A549 (cell line): Measurements from ENCODE around the gene PRDM2. TPM values are rescaled to one million over a fixed set of nuclear protein-coding genes. Genes with fewer than 3 reads are reported as not detected.

ENCODE experiments used
- ATAC-seq, 2 experiments: fragments of 200-7000 bp in 1 of 2; fragments of >200 bp in 1 of 2; cut with Nextera tagmentation in 1 of 2; cut with Tn5 transposase in 1 of 2; 3 replicates each; pipeline versions ENCODE4 v1.8.0 to v1.9.1; 2018 to 2020; ENCODE audit warnings: mild to moderate bottlenecking in 1 of 2, moderate library complexity in 1 of 2
- CTCF ChIA-PET: fragments of 300-600 bp; sonication (Branson Sonifier 250); formaldehyde crosslinking; extraction: SDS; loops from one replicate; lab custom pipeline; 2021; ENCODE audit warnings: antibody characterized with exemption, inconsistent platforms; lab: Yijun Ruan, JAX
- POLR2A ChIA-PET: fragments of 350-600 bp; formaldehyde crosslinking; extraction: SDS; loops from one replicate; lab custom pipeline; 2021; ENCODE audit warnings: antibody characterized with exemption, inconsistent platforms; lab: Yijun Ruan, JAX
- DNase-seq, 2 experiments: peaks; one replicate each; pipeline versions ENCODE4 v3.0.0 to v3.0.0-alpha.2; 2011 to 2016; ENCODE audit warnings: low read depth in 1 of 2, low spot score in 1 of 2
- FAIRE-seq: peaks from 2 replicates; lab custom pipeline; 2011; peaks lifted over from hg19 to GRCh38; lab: Jason Lieb, UNC
- H3K27ac ChIP-seq, 2 experiments: fragments of >200 bp; sonication (Bioruptor Twin); formaldehyde crosslinking; 3 replicates each; pipeline ENCODE4 v1.5.1; 2016 to 2017
- H3K4me1 ChIP-seq: fragments of >200 bp; sonication (Bioruptor Twin); formaldehyde crosslinking; 3 replicates; pipeline ENCODE4 v1.6.1; 2016
- H3K4me2 ChIP-seq: fragments of >200 bp; sonication (Bioruptor Twin); formaldehyde crosslinking; 3 replicates; pipeline ENCODE4 v1.6.1; 2016
- H3K4me3 ChIP-seq: fragments of >200 bp; sonication (Bioruptor Twin); formaldehyde crosslinking; 3 replicates; pipeline ENCODE4 v1.5.1; 2016
- H3K9me3 ChIP-seq: fragments of >200 bp; sonication (Bioruptor Twin); formaldehyde crosslinking; 3 replicates; pipeline ENCODE4 v1.6.1; 2016
- BCL3 ChIP-seq: fragments of >200 bp; sonication (Bioruptor Twin); formaldehyde crosslinking; IDR thresholded peaks from 3 replicates; pipeline ENCODE4 v1.6.1; 2016
- BHLHE40 ChIP-seq: IDR thresholded peaks from 2 replicates; pipeline ENCODE4 v1.6.1; 2012; ENCODE audit warnings: low read depth, low read length, inconsistent platforms
- CBX8 ChIP-seq: fragments of 200-600 bp; sonication (generic); IDR thresholded peaks from 2 replicates; pipeline ENCODE4 v1.6.1; 2016
- CEBPB ChIP-seq, 2 experiments: fragments of >200 bp in 1 of 2; sonication (Bioruptor Twin) in 1 of 2; formaldehyde crosslinking in 1 of 2; IDR thresholded peaks; 2 replicates each; pipeline ENCODE4 v1.6.1; 2012 to 2016
- ELK1 ChIP-seq: fragments of 150-350 bp; IDR thresholded peaks from 2 replicates; pipeline ENCODE4 v1.6.1; 2014; ENCODE audit warnings: low read depth, mild to moderate bottlenecking, low read length
- EP300 ChIP-seq, 2 experiments: fragments of >200 bp; sonication (Bioruptor Twin); formaldehyde crosslinking; IDR thresholded peaks; 2 replicates in 1 of 2; 3 replicates in 1 of 2; pipeline ENCODE4 v1.6.1; 2016 to 2017
- FOXS1 ChIP-seq: fragments of 250-450 bp; sonication (Bioruptor Pico); IDR thresholded peaks from 2 replicates; pipeline ENCODE4 v1.5.0; 2020; ENCODE audit warnings: mild to moderate bottlenecking, moderate library complexity
- HOXA7 ChIP-seq: fragments of 250-450 bp; sonication (Bioruptor Pico); IDR thresholded peaks from 2 replicates; pipeline ENCODE4 v1.5.0; 2020; ENCODE audit warnings: mild to moderate bottlenecking, moderate library complexity
- HOXB13 ChIP-seq: fragments of 250-450 bp; sonication (Bioruptor Pico); IDR thresholded peaks from 2 replicates; pipeline ENCODE4 v1.5.0; 2020; ENCODE audit warnings: low read depth, mild to moderate bottlenecking, moderate library complexity
- KDM1A ChIP-seq: fragments of 200-600 bp; sonication (generic); IDR thresholded peaks from 2 replicates; pipeline ENCODE4 v1.6.1; 2016; ENCODE audit warnings: low read depth, mild to moderate bottlenecking
- MAFK ChIP-seq: fragments of 450-650 bp; IDR thresholded peaks from 2 replicates; pipeline ENCODE4 v1.6.1; 2014; ENCODE audit not compliant: partially characterized antibody
- NR3C1 ChIP-seq: fragments of >200 bp; sonication (Bioruptor Twin); formaldehyde crosslinking; IDR thresholded peaks from 3 replicates; pipeline ENCODE4 v1.6.1; 2017
- RCOR1 ChIP-seq: fragments of 150-350 bp; IDR thresholded peaks from 2 replicates; pipeline ENCODE4 v1.6.1; 2014; ENCODE audit warnings: antibody characterized with exemption, low read length, low read depth
- REST ChIP-seq: fragments of 200-600 bp; sonication (generic); IDR thresholded peaks from 2 replicates; pipeline ENCODE4 v1.6.1; 2016; ENCODE audit warnings: antibody characterized with exemption, mild to moderate bottlenecking, moderate library complexity
- SREBF2 ChIP-seq: fragments of 450-650 bp; IDR thresholded peaks from 2 replicates; pipeline ENCODE4 v1.6.1; 2014; ENCODE audit warnings: mild to moderate bottlenecking, moderate library complexity
- TP53 ChIP-seq: fragments of 250-450 bp; sonication (Bioruptor Pico); IDR thresholded peaks from 2 replicates; pipeline ENCODE4 v1.5.0; 2021; ENCODE audit warnings: mild to moderate bottlenecking, moderate library complexity
- USF2 ChIP-seq: fragments of 450-650 bp; IDR thresholded peaks from 2 replicates; pipeline ENCODE4 v1.6.1; 2014; ENCODE audit warnings: antibody characterized with exemption
- ZNF302 ChIP-seq: fragments of 250-450 bp; sonication (Bioruptor Pico); IDR thresholded peaks from 2 replicates; pipeline ENCODE4 v1.9.0; 2021; ENCODE audit warnings: inconsistent platforms, mild to moderate bottlenecking, moderate library complexity
- WGBS: methylation state at CpG from one replicate; pipeline ENCODE4 v1.1.6; 2017; ENCODE audit errors: missing lambda C conversion rate; 5-methylcytosine and 5-hydroxymethylcytosine counted together
- polyA plus RNA-seq, 4 experiments: library from polyadenylated mRNA; depleted of rRNA in 3 of 4; stranded (reverse); fragments of >200 nt; fragmentation: RNase III in 1 of 4; extraction: RNeasy Plus Mini Kit Qiagen cat#74134 plus additional on column Dnase treatment in 1 of 4; gene quantifications; 2 replicates in 3 of 4; 3 replicates in 1 of 4; pipeline ENCODE4 v1.2.3, GENCODE V29; 2011 to 2017

Gene PRDM2
- polyA plus RNA-seq, 2 of the 4 experiments (the other 2 are of a cell fraction): 7.9 to 8.4 TPM

GRCh38 chr1:13778431-13778830 lies 78.4 kb downstream of the PRDM2 start:
- no peak overlapping the region for H3K4me3 ChIP-seq
- WGBS: 93% methylated on average over 4 of the region's 7 CpGs
- ChIA-PET CTCF (interaction anchor here (1.2 kb wide), 1 partner anchor 8 kb away, joined by 3 read pairs; no protein-coding TSS in a partner anchor), POLR2A (no interaction called here)
- H3K4me2 ChIP-seq: no peak overlapping the region
- no peaks in the 10 kb centered on the region for H3K9me3 ChIP-seq
- no peak overlapping the region for H3K27ac ChIP-seq
- FAIRE-seq: no peak
- no peak for ATAC-seq
- no peaks in the 10 kb centered on the region for H3K4me1 ChIP-seq
- no peak for DNase-seq
- TF ChIP-seq RCOR1: no peak
- no peak for TF ChIP-seq BHLHE40
- no peak for TF ChIP-seq ELK1
- no peak for TF ChIP-seq HOXB13 (CRISPR knock-in tag)
- TF ChIP-seq TP53 (CRISPR knock-in tag): no peak
- no peak for TF ChIP-seq NR3C1
- no peak for TF ChIP-seq SREBF2

- ATAC-seq: no peak
- CTCF ChIA-PET: no interaction called here
These were observed 79.9 kb downstream of the PRDM2 start for GRCh38 chr1:13779930-13780329.

More at GRCh38 chr1:13779930-13780329, 79.9 kb downstream of the PRDM2 start:
- H3K4me3 ChIP-seq: no peak overlapping the region
- no peak for DNase-seq
- H3K9me3 ChIP-seq: no peaks in the 10 kb centered on the region
- no peak for FAIRE-seq
- POLR2A ChIA-PET: no interaction called here
- no peak for TF ChIP-seq KDM1A
- TF ChIP-seq ZNF302 (CRISPR knock-in tag): no peak
- no peak for TF ChIP-seq REST
- no peak for TF ChIP-seq CEBPB (IDR thresholded peaks at IDR 0.05)
- TF ChIP-seq FOXS1: no peak
- TF ChIP-seq EP300 (IDR thresholded peaks at IDR 0.05): no peak
- TF ChIP-seq USF2: no peak
- no peak for TF ChIP-seq CBX8
- no peak for TF ChIP-seq BCL3
- TF ChIP-seq MAFK: no peak
- TF ChIP-seq HOXA7 (CRISPR knock-in tag): no peak
- TF ChIP-seq NR3C1: no peak
- no peaks in the 10 kb centered on the region for H3K4me1 ChIP-seq
- 98% methylated on average over 5 of the region's 6 CpGs for WGBS
- no peak overlapping the region for H3K27ac ChIP-seq
- H3K4me2 ChIP-seq: no peak overlapping the region
